K562 (cell line): ENCODE data around the gene SKAP1.

Source experiments
- ASH1L ChIP-seq: fragments of 450-650 bp; IDR thresholded peaks from 2 replicates; pipeline ENCODE4 v1.6.1; 2018; ENCODE audit warnings: borderline replicate concordance, mild to moderate bottlenecking, low read depth; ENCODE audit not compliant: partially characterized antibody
- CTCF ChIP-seq, 3 experiments: IDR thresholded peaks in 2 of 3; conservative IDR thresholded peaks in 1 of 3; 2 replicates each; pipeline ENCODE4 v1.5.1; 2011 to 2012; ENCODE audit warnings: low read length in 3 of 3, mild to moderate bottlenecking in 3 of 3, control low read depth in 2 of 3, improper control_type of control experiment in 1 of 3, inconsistent platforms in 1 of 3, low read depth in 1 of 3, mixed read lengths in 1 of 3, moderate library complexity in 1 of 3; ENCODE audit not compliant: insufficient read depth in 2 of 3
- HDAC8 ChIP-seq: fragments of 450-650 bp; IDR thresholded peaks from 2 replicates; pipeline ENCODE4 v1.6.1; 2016; ENCODE audit warnings: mild to moderate bottlenecking, missing genetic modification characterization, moderate library complexity, missing compliant biosample characterization
- POLR2A ChIP-seq: fragments of 450-650 bp; conservative IDR thresholded peaks from 2 replicates; pipeline ENCODE4 v1.6.1; 2016
- RAD51 ChIP-seq: fragments of 450-650 bp; IDR thresholded peaks from 2 replicates; pipeline ENCODE4 v1.7.1; 2016; ENCODE audit warnings: low read depth, mild to moderate bottlenecking, borderline replicate concordance

DNA sequence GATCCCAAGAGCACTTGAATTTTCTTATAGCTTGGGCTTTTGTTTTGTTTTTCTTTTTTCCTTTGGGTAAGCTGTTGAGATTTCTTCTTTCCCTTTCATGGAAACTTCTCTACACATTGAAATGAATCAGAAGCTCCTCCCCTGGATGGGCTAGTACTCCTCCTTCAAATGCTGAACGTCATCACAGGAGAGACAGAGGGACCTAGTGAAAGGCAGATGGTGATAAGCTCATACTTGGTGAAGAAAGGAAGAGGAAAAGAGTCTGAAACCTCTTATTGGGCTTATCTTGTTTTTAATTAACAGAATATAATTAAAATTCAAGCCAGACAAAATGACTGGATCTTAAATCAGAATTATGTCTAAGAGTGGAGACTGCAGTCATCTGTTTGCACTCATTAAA lies 175.1 kb downstream of the SKAP1 start:
- TF ChIP-seq POLR2A: no peak
- TF ChIP-seq RAD51: no peak
- no peak for TF ChIP-seq HDAC8 (tag)
- no peak for TF ChIP-seq ASH1L
- TF ChIP-seq CTCF (IDR thresholded peaks at IDR 0.05 in 2 of 3, conservative IDR thresholded peaks at IDR 0.05 in 1 of 3; ENCODE audit: insufficient read depth in 2 of 3, low read depth in 1 of 3, low read length in 3 of 3): no peak
